Measurements from ENCODE around the gene KRTAP10-12.
"Not testable (repeated sequence)": the region's sequence is repeated elsewhere in the genome, so short reads cannot be mapped to it uniquely, and the experiment has no call there.

Gene KRTAP10-12

GRCh38 chr21:44667612-44668011 is 29.4 kb upstream of the KRTAP10-12 start:
- DNase-seq (ENCODE audit: low read depth in 2 of 2, low spot score in 1 of 2): no peak

DNA sequence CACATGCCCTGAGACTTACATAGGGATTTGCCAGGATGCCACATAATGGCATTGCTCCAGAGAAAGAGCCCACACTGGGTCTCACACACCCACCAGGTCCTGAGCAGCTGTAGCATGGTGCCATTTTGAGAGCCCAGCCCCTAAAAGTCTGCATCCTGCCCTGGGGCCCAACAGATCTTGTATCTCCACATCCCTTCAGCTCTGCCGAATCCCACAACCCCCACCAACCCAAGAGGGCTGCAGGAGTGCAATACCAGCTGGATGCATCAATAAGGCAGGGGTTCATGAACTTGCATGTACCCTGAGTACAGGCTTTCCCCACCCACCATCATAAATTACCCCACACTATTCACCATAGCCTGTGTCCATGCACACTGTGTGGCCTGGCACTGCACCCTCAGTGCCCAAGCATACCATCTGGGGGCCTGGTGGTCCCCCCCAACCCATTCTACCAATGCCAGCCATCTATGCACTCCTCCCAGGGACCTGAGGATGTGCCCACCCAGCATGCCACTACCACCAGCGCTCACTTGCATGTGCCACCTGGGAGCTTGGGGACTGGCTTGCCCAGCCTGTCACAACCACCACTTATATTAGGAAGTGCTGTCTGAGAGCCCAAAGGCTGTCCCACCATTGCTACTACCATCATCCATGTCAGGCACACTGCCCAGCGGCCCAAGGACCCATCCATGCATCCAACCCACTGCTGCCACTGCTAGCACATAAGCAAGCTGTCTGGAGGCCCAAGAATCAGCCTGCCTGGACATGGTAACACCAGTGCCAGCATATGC is 26.1 kb upstream of the KRTAP10-12 start:
- no peak for DNase-seq (ENCODE audit: low read depth in 2 of 2, low spot score in 1 of 2)

DNA sequence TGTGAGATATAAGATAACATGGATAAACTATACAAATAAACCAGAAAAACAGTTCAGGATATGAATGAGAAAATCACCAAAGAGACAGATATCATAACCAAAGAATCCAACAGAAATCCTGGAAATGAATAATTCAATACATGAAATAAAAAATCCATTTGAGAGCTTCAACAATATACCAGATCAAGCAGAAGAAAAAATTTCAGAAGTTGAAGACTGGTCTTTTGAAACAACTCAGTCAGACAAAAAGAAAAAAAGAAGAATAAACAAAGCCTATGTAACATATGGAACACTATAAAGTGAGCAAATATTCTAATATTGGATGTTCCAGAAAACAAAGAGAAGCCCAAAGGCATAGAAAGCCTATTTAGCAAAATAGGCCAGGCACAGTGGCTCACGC is 25.1 kb upstream of the KRTAP10-12 start:
- no peak for DNase-seq (ENCODE audit: low read depth in 2 of 2, low spot score in 1 of 2)

DNA sequence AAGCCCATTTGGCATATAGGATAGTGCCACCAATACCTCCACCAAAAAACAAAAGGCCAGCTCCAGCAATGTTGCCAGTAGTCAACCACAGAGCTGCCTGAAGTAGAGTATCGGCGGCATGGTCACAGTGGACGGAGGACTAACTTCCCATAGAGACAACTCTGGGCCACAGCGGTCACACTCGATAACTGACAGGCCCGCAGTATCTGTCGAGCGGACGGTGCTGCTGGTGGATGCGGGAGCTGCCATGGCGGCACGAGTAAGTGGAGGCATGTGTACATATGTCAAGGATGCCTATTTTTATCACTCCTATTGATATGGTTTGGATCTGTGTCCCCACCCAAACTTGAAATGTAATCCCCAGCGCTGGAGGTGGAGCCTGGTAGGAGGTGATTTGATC is 19.1 kb upstream of the KRTAP10-12 start:
- DNase-seq (ENCODE audit: low read depth in 2 of 2, low spot score in 1 of 2): no peak

GRCh38 chr21:44681152-44681551 is 15.8 kb upstream of the KRTAP10-12 start:
- no peak for DNase-seq (ENCODE audit: low read depth in 2 of 2, low spot score in 1 of 2)

DNA sequence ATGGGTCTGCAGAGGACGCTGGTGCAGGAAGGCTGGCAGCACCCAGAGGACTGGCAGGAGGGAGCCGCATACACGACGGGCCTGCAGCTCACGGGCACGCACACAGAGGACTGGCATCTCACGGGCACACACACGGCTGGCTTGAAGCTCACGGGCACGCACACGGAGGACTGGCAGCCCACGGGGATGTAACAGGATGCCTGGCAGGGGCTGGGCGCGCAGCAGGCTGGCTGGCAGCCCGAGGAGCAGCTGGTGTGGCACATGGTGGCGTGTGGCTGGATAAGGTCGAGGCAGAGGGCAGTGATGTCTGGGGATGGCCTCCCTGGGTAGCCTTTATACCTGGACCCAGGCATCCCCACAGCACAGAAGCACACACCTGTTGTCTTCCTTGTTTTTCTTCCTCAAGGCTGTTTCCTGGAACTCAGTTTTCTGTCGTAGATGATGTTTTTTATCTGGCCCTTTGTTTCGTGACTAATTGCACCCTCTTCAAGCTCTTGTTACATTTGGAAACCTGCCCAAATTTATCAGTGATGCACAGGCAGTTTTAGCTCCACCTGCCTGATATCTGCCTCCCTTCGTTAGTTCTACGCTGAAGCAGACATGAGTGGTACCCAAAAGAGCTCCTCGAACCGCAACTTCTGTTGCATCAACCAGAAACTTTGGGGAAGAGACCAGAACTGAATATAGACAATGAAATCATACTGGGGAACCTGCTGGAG is 15.0 kb upstream of the KRTAP10-12 start, which contains the start of gene KRTAP12-1:
TSS of gene KRTAP12-1 (minus strand) at position 303 of the 719 bp plus-strand sequence. CDS start at position 263, 40 bp downstream.
- no peak for DNase-seq (ENCODE audit: low read depth in 2 of 2, low spot score in 1 of 2)

DNA sequence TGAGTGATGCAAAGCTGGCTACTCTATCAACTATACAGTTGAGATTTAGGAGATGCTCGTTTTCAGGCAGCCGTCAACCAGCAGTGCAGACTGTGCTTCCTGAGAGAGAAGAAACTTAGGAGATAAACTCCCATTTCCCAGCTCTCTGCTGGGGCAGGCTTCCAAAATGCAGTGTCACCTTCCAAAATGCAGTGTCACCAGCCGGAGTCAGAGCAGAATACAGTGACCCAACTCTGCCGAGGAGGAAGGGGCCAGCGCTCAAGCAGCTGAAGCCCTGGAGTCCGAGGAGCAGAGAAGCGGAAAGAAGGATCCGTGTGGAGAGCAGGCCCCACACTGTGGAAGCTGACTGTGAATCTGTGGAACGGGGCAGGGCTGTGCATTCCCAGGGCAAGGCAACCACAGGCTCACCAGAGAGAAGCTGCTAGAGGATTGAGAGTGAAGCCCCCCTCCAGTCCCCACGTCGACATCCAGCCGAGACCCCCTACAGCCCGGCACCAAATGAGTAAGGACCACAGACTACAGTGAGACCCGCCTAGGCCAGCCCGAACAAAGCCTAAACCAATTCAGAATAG is 14.3 kb upstream of the KRTAP10-12 start:
- DNase-seq (ENCODE audit: low read depth in 2 of 2, low spot score in 1 of 2): no peak

DNA sequence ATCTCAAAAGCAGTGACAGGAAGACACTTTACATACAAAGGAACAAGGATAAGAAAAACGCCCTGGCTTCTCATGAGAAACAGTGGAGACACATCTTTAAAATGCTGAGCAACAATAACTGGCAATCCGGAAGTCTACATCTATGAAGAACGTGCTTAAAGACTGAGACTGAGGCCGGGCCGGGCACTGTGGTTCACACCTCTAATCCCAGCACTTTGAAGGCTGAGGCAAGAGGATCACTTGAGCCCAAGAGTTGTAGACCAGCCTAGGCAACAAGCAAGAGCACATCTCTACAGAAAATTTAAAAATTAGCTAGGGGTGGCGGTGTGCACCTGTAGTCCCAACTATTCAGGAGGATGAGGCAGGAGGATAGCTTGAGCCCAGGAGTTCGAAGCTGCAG is 12.9 kb upstream of the KRTAP10-12 start:
- DNase-seq (ENCODE audit: low read depth in 2 of 2, low spot score in 1 of 2): no peak

DNA sequence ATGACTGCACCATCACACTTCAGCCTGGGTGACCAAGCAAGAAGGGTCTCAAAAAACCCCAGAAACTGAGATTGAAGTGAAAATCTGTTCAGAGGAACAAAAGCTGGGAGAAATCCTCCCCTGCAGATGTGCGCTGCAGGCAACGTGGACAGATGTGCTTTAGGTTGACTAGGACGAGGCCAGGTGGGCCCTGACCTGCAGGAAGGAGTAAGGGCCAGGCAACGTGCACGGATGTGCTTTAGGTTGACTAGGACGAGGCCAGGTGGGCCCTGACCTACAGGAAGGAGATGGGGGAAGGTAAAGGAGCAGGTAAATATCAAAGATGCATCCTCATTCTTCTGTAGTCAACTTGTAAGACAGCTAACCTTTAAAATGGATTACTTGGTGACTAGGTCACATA is 12.5 kb upstream of the KRTAP10-12 start:
- no peak for DNase-seq (ENCODE audit: low read depth in 2 of 2, low spot score in 1 of 2)

- DNase-seq (ENCODE audit: low read depth in 2 of 2, low spot score in 1 of 2): not testable (repeated sequence)
Measured at GRCh38 chr21:44685050-44685449, 11.9 kb upstream of the KRTAP10-12 start.

DNA sequence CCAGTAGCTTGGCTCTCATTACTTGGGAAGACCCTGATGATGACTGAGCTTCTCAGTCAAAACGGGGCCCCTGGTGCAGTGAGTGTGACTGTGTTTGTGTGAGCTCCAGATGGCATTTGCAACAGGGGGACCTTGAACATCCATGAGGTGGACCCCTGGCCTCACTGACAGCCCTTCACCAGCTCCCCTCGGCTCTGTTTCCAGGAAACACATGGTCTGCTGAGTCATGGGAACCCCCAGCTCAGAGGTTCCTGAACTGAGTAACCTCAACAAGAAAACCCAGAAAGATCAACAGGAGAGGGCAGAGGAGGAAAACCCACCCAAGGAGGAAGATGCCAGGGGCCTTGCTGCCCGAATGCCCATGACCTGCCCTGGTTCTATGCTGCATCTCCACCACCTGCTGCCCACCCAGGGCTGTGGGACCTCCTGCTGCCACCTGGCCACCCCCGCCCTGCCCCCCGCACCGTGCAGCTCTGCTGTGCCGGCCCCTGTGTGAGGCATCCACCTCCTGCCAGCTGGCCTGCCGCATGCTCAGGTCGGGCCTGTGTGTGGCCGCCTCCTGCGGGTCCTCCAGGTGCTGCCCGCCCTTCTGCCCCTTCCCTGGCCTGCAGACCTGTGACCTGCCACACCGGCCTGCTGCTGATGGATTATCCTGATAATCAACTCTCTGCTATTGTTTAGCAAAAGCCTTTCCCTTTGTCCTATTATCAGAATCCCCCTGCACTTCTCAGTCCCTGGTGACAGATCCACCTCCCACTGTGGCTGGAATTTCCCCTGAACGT is 10.8 kb upstream of the KRTAP10-12 start:
- no peak for DNase-seq (ENCODE audit: low read depth in 2 of 2, low spot score in 1 of 2)

- no peak for DNase-seq (ENCODE audit: low read depth in 2 of 2, low spot score in 1 of 2)
Measured at GRCh38 chr21:44686843-44687561, 10.0 kb upstream of the KRTAP10-12 start.

- no peak for DNase-seq (ENCODE audit: low read depth in 2 of 2, low spot score in 1 of 2)
Measured at GRCh38 chr21:44687671-44688070, 9.3 kb upstream of the KRTAP10-12 start.

DNA sequence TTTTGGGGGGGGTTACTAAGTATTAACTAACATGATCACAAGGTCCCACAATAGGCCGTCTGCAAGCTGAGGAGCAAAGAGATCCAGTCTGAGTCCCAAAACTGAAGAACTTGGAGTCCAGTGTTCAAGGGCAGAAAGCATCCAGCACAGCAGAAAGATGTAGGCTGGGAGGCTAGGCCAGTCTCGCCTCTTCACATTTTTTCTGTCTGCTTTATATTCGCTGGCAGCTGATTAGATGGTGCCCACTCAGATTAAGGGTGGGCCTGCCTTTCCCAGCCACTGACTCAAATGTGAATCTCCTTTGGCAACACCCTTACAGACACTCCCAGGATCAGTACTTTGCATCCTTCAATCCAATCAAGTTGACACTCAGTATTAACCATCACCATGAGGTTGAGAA is 7.2 kb upstream of the KRTAP10-12 start:
- not testable (repeated sequence) for DNase-seq (ENCODE audit: low read depth in 2 of 2, low spot score in 1 of 2)

GRCh38 chr21:44691686-44692085 is 5.3 kb upstream of the KRTAP10-12 start:
- no peak for DNase-seq (ENCODE audit: low read depth in 2 of 2, low spot score in 1 of 2)

- DNase-seq (ENCODE audit: low read depth in 2 of 2, low spot score in 1 of 2): no peak
Measured at GRCh38 chr21:44692798-44693512, 4.0 kb upstream of the KRTAP10-12 start.

DNA sequence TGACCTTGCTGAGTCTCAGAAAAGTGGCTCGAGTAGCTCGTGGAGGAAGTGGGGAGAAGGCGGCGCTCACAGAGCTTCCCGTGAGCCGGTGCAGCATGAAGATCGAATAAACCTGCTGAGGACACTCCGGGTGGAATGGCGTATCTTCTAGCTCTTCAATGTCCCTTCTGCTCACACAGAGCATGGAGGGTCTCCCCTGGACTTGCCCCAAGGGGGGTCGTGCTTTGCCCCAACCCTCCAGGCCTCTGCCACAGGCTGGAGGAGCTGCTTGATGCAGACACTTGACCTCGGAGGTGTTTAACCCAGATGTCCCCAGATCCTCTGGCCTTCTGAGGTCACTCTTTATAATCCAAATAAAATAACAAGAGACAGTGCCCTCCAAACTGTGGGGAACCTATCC is 2.2 kb upstream of the KRTAP10-12 start:
- no peak for DNase-seq (ENCODE audit: low read depth in 2 of 2, low spot score in 1 of 2)

GRCh38 chr21:44695184-44695583 is 1.8 kb upstream of the KRTAP10-12 start:
- DNase-seq (ENCODE audit: low read depth in 2 of 2, low spot score in 1 of 2): no peak

- DNase-seq (ENCODE audit: low read depth in 2 of 2, low spot score in 1 of 2): no peak
Measured at GRCh38 chr21:44695641-44696040, 1.3 kb upstream of the KRTAP10-12 start.

DNA sequence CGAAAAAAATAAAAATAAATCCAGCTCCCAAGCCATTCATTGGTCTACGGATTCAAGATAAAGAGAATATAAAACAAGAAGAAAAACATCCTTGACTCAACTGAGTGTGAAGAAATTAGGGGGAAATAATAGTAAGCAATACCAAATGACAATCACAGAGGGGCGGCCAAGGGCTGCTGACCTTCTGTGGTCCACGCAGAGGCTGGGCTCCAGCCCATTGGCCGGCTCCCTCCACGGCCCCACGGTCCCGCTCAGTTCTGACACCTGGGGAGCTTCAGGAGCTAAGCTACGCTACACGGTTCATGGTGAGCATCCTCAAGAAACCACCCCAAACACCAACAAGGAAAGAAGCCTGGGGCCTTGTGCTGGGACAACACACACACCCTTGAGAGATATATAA is 400 bp upstream of the KRTAP10-12 start:
- DNase-seq (ENCODE audit: low read depth in 2 of 2, low spot score in 1 of 2): no peak
